AG09319 (cell line): ENCODE measurements around the gene NCAN.

Experiments
- DNase-seq: peaks from one replicate; pipeline ENCODE4 v3.0.0-alpha.2; 2010; ENCODE audit warnings: low read depth; ENCODE audit errors: extremely low read depth
- CTCF ChIP-seq: IDR thresholded peaks from 2 replicates; pipeline ENCODE4 v1.5.1; 2011; ENCODE audit warnings: low read depth, mild to moderate bottlenecking, inconsistent platforms, low read length, moderate library complexity

Gene NCAN

GRCh38 chr19:19207637-19208572 is 3.9 kb upstream of the NCAN start:
- TF ChIP-seq CTCF = no peak
- no peak for DNase-seq

DNA sequence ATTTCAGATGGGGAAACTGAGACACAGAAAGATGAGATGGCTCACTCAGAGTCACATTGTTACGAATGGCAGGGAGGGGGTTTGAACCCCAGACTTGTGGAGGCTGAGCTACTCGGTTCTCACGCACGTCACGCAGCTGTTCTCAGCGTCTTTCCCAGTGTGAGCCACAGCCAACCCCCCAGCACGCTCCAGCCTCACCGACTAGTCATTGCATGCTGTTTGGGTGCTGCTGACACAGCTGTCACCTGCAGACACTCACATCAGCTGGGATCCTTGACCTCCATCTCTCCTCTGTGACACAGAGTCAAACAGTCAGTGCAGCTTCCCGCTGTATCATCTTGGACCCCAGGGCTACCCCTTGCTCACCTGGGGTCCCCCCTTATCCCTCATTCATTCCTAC is 2.4 kb upstream of the NCAN start:
- no peak for TF ChIP-seq CTCF
- DNase-seq = no peak

DNA sequence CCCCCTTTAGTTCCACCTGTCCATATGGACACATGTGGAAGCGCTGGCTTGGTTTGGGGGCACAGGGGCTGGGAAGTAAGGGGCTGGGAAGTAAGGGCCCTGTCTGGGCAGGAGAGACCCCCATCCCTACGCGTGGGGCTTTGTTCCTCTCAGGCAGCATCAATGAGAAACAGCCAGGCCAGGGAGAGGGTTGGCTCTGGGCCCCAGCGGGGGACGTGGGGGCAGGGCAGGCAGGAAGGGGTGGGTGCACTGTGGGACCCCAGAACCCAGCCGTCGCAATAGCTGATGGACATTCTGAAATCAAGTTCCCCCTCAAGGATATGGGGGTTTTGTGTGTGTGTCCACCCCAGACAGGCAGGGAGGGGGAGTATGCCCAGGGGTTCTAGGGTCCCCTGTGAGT is 1.2 kb downstream of the NCAN start:
- DNase-seq = no peak
- TF ChIP-seq CTCF = no peak

- TF ChIP-seq CTCF = no peak
- DNase-seq = no peak
Observed at GRCh38 chr19:19213426-19214158, 1.8 kb downstream of the NCAN start.

DNA sequence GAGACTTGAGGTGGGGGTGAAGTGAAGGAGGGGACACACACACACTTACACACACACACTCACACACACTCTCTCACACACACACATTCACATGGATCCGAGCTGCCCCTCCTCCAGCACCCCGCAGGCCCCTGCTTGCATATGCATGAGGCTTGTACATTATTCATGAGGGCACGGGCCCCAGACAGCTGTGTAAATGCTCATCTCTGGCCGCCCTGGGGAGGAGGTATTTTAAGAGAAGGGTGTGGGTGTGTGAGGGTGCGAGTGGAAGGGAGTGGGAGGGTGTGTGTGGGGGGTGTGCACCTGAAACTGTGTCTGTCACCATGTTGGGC is 2.4 kb downstream of the NCAN start:
- no peak for TF ChIP-seq CTCF
- DNase-seq = no peak

DNA sequence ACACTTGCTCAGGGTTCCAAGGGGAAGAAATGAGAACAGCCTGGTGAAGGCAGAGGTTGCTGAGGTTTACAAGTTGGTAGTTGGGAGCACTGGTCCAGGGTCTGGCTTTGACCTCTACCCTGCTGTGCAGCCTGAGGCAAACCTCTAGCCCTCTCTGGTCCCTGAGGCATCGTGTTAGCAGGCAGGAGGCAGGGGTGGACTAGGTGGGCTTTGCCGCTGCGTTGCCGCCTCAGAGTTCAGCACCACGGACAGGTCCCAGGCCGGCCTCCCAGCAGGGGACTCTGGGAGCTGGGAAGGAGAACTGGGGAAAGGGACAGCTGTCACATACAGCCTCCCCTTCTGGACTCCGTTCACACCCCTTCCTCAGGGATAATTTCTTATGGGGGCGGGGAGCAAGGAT is 3.1 kb downstream of the NCAN start:
- no peak for DNase-seq
- no peak for TF ChIP-seq CTCF

- DNase-seq = no peak
- no peak for TF ChIP-seq CTCF
Observed at GRCh38 chr19:19215792-19216191, 4.0 kb downstream of the NCAN start.
